Neuronal stem cell (in vitro differentiated cells): ENCODE measurements around the gene HSP90AA1.

ENCODE experiments used
- DNase-seq: peaks from one replicate; pipeline ENCODE4 v3.0.0-alpha.2; 2013; ENCODE audit warnings: low spot score
- H2AFZ ChIP-seq: one replicate; pipeline ENCODE4 v1.6.1; 2013; ENCODE audit warnings: mild to moderate bottlenecking, low read length, inconsistent platforms
- H2AK5ac ChIP-seq: 2 replicates; pipeline ENCODE4 v1.6.1; 2013; ENCODE audit warnings: low read depth, mild to moderate bottlenecking, inconsistent platforms, low read length, moderate library complexity, mixed read lengths
- H2BK120ac ChIP-seq: 2 replicates; pipeline ENCODE4 v1.6.1; 2013; ENCODE audit warnings: low read depth, mild to moderate bottlenecking, inconsistent platforms, low read length, moderate library complexity, mixed read lengths
- H2BK12ac ChIP-seq: one replicate; pipeline ENCODE4 v1.6.1; 2013; ENCODE audit warnings: low read length, inconsistent platforms
- H2BK15ac ChIP-seq: 2 replicates; pipeline ENCODE4 v1.6.1; 2013; ENCODE audit warnings: mild to moderate bottlenecking, low read length, inconsistent platforms, mixed read lengths
- H2BK5ac ChIP-seq: one replicate; pipeline ENCODE4 v1.6.1; 2013; ENCODE audit warnings: inconsistent platforms, mild to moderate bottlenecking, low read length, moderate library complexity
- H3K14ac ChIP-seq: one replicate; pipeline ENCODE4 v1.6.1; 2013; ENCODE audit warnings: low read length, inconsistent platforms
- H3K18ac ChIP-seq: 2 replicates; pipeline ENCODE4 v1.6.1; 2013; ENCODE audit warnings: low read length, inconsistent platforms
- H3K23ac ChIP-seq: 2 replicates; pipeline ENCODE4 v1.6.1; 2013; ENCODE audit warnings: low read depth, mild to moderate bottlenecking, mixed read lengths, low read length, inconsistent platforms; ENCODE audit not compliant: poor library complexity
- H3K27ac ChIP-seq: replicated peaks from 3 replicates; pipeline ENCODE4 v1.5.1; 2013; ENCODE audit warnings: low read length, inconsistent platforms
- H3K27me3 ChIP-seq, 3 experiments: 2 replicates each; pipeline ENCODE4 v1.6.1; 2013; ENCODE audit warnings: low read length in 3 of 3, mild to moderate bottlenecking in 2 of 3, inconsistent platforms in 1 of 3, low read depth in 1 of 3, mixed read lengths in 1 of 3, moderate library complexity in 1 of 3; ENCODE audit not compliant: control insufficient read depth in 3 of 3, insufficient read depth in 3 of 3
- H3K36me3 ChIP-seq, 2 donors: replicated peaks in 1 of 2; 2 replicates each; pipeline ENCODE4 v1.6.1; 2013; ENCODE audit warnings: low read length in 2 of 2; ENCODE audit not compliant: control insufficient read depth in 2 of 2, insufficient read depth in 2 of 2
- H3K4ac ChIP-seq: 2 replicates; pipeline ENCODE4 v1.6.1; 2013; ENCODE audit warnings: inconsistent platforms, mild to moderate bottlenecking, low read length, moderate library complexity
- H3K4me1 ChIP-seq, 2 donors: 1 replicate in 1 of 2; 2 replicates in 1 of 2; pipeline ENCODE4 v1.6.1; 2013; ENCODE audit warnings: low read length in 2 of 2, low read depth in 1 of 2; ENCODE audit not compliant: control insufficient read depth in 2 of 2, insufficient read depth in 1 of 2
- H3K4me2 ChIP-seq: one replicate; pipeline ENCODE4 v1.6.1; 2013; ENCODE audit warnings: mild to moderate bottlenecking, low read length, inconsistent platforms; ENCODE audit not compliant: insufficient read depth, poor library complexity, severe bottlenecking
- H3K4me3 ChIP-seq, 2 donors: 2 replicates each; pipeline ENCODE4 v1.5.1; 2013; ENCODE audit warnings: low read length in 2 of 2, mild to moderate bottlenecking in 2 of 2, inconsistent platforms in 1 of 2, moderate library complexity in 1 of 2
- H3K79me1 ChIP-seq: one replicate; pipeline ENCODE4 v1.6.1; 2013; ENCODE audit warnings: low read depth, mild to moderate bottlenecking, inconsistent platforms, low read length, moderate library complexity
- H3K9ac ChIP-seq: one replicate; pipeline ENCODE4 v1.6.1; 2013; ENCODE audit warnings: mild to moderate bottlenecking, low read depth, low read length, inconsistent platforms; ENCODE audit not compliant: poor library complexity
- H3K9me3 ChIP-seq, 2 donors: replicated peaks in 1 of 2; 2 replicates each; pipeline versions ENCODE3 to v1.6.1; 2013; ENCODE audit warnings: low read length in 2 of 2, mild to moderate bottlenecking in 2 of 2, inconsistent platforms in 1 of 2, low read depth in 1 of 2, mixed read lengths in 1 of 2, moderate library complexity in 1 of 2; ENCODE audit not compliant: control insufficient read depth in 2 of 2, insufficient read depth in 1 of 2
- H4K8ac ChIP-seq: one replicate; pipeline ENCODE4 v1.6.1; 2013; ENCODE audit warnings: low read depth, mild to moderate bottlenecking, inconsistent platforms, low read length, moderate library complexity
- H4K91ac ChIP-seq: one replicate; pipeline ENCODE4 v1.6.1; 2013; ENCODE audit warnings: low read length, low read depth, mild to moderate bottlenecking, inconsistent platforms; ENCODE audit not compliant: poor library complexity
- WGBS, 2 donors: extraction: QIAGEN DNeasy Blood & Tissue Kit; methylation state at CpG; one replicate each; pipeline ENCODE4 v1.1.7; 2013; ENCODE audit warnings: missing lambda C conversion rate in 2 of 2, mixed read lengths in 1 of 2; ENCODE audit not compliant: insufficient read length in 2 of 2, insufficient replicate concordance in 1 of 2; ENCODE audit errors: extremely low coverage in 2 of 2; 5-methylcytosine and 5-hydroxymethylcytosine counted together

HSP90AA1 gene

GRCh38 chr14:102057480-102058114 is 29.2 kb downstream of the HSP90AA1 start:
- DNase-seq: no peak
- Histone ChIP-seq H2BK12ac (peak overlapping the region; percentile 18), H3K4ac (no peak overlapping the region), H3K4me2 (no peak overlapping the region), H3K18ac (no peak overlapping the region), H2AFZ (no peak overlapping the region), H2BK120ac (no peak overlapping the region), H2BK15ac (no peak overlapping the region), H3K23ac (peak overlapping the region; percentile 76), H2AK5ac (peak overlapping the region; percentile 43), H2BK5ac (no peak overlapping the region), H3K36me3 (peaks cover 9 to 23% of the 10 kb centered on the region in 2 donors), H3K4me3 (peak overlapping the region in 1 of 2 donors; percentile 56), H3K79me1 (peaks cover 3% of the 10 kb centered on the region), H3K4me1 (peaks cover 0 to 9% of the 10 kb centered on the region in 2 donors), H3K27ac (no peak overlapping the region), H3K14ac (no peak overlapping the region), H3K27me3 (no peaks in the 10 kb centered on the region), H4K8ac (peak overlapping the region; percentile 83), H3K9me3 (peaks cover 0 to 6% of the 10 kb centered on the region in 2 donors), H4K91ac (no peak overlapping the region), H3K9ac (peak overlapping the region; percentile 75)
- 100% methylated on average over 1 of the region's 10 CpGs; no CpG with 5 or more reads in 1 of the 2 donors for WGBS, 2 donors

- Histone ChIP-seq H3K14ac (peak overlapping the region; percentile 58), H2AFZ (no peak overlapping the region), H3K23ac (peak overlapping the region; percentile 76), H2AK5ac (peak overlapping the region; percentile 43), H3K4me3 (peak overlapping the region in 1 of 2 donors; percentile 56), H4K8ac (peak overlapping the region; percentile 83), H2BK5ac (no peak overlapping the region), H2BK15ac (no peak overlapping the region), H3K4ac (no peak overlapping the region), H4K91ac (peak overlapping the region; percentile 80), H2BK12ac (peak overlapping the region; percentile 18), H3K79me1 (peaks cover 3% of the 10 kb centered on the region), H3K18ac (peak overlapping the region; percentile 32), H3K9me3 (peaks cover 0 to 6% of the 10 kb centered on the region in 2 donors), H3K36me3 (peaks cover 11 to 30% of the 10 kb centered on the region in 2 donors), H3K27me3 (no peaks in the 10 kb centered on the region), H2BK120ac (no peak overlapping the region), H3K4me1 (peaks cover 0 to 9% of the 10 kb centered on the region in 2 donors), H3K27ac (no peak overlapping the region), H3K9ac (peak overlapping the region; percentile 75), H3K4me2 (no peak overlapping the region)
- WGBS, 2 donors: no CpG with 5 or more reads among the region's 31 CpGs
- no peak for DNase-seq
Measured at GRCh38 chr14:102056694-102057442, 30.0 kb downstream of the HSP90AA1 start.

GRCh38 chr14:102055181-102055901 is 31.5 kb downstream of the HSP90AA1 start:
- no peak for DNase-seq
- Histone ChIP-seq H3K27me3 (no peaks in the 10 kb centered on the region), H4K91ac (no peak overlapping the region), H2BK5ac (peak overlapping the region; percentile 66), H3K4me3 (peak overlapping the region in 1 of 2 donors; percentile 32), H3K27ac (no peak overlapping the region), H2AK5ac (peak overlapping the region; percentile 25), H3K4me1 (peaks cover 0 to 9% of the 10 kb centered on the region in 2 donors), H2BK15ac (no peak overlapping the region), H3K4ac (no peak overlapping the region), H3K14ac (no peak overlapping the region), H3K18ac (peak overlapping the region; percentile 2), H4K8ac (no peak overlapping the region), H3K79me1 (peaks cover 3% of the 10 kb centered on the region), H2BK12ac (no peak overlapping the region), H2AFZ (no peak overlapping the region), H3K9ac (no peak overlapping the region), H3K36me3 (peaks cover 14 to 44% of the 10 kb centered on the region in 2 donors), H3K4me2 (no peak overlapping the region), H2BK120ac (no peak overlapping the region), H3K23ac (peak overlapping the region; percentile 81), H3K9me3 (peaks cover 0 to 6% of the 10 kb centered on the region in 2 donors)
- WGBS, 2 donors: no CpG with 5 or more reads among the region's 24 CpGs
